CD8-positive, alpha-beta memory T cell (primary cell): Measurements from ENCODE around the gene VIPR2. TPM values are rescaled to one million over a fixed set of nuclear protein-coding genes. Genes with fewer than 3 reads are reported as not detected.
A peak's percentile ranks its signal among the peaks of the same experiment; 100 is the strongest.

Source experiments
- CTCF ChIA-PET: fragments of 350-600 bp; sonication (Branson Sonifier 250); formaldehyde crosslinking; loops from one replicate; lab custom pipeline; 2021; ENCODE audit warnings: antibody characterized with exemption; lab: Charles Lee
- POLR2A ChIA-PET: fragments of 350-600 bp; sonication (Branson Sonifier 250); formaldehyde crosslinking; loops from one replicate; lab custom pipeline; 2021; ENCODE audit warnings: antibody characterized with exemption; lab: Charles Lee
- DNase-seq, 5 donors: peaks; one replicate each; pipeline versions ENCODE4 v3.0.0 to v3.0.0-alpha.2; 2020 to 2022; ENCODE audit warnings: mixed read lengths in 1 of 5
- H3K27ac ChIP-seq: one replicate; pipeline ENCODE4 v1.7.0; 2013; ENCODE audit warnings: low read depth, mild to moderate bottlenecking, low read length, moderate library complexity
- H3K27me3 ChIP-seq: 2 replicates; pipeline ENCODE4 v1.7.0; 2013; ENCODE audit warnings: low read length, mild to moderate bottlenecking; ENCODE audit not compliant: insufficient read depth, poor library complexity, severe bottlenecking
- H3K36me3 ChIP-seq: 2 replicates; pipeline ENCODE4 v1.7.0; 2013; ENCODE audit warnings: mild to moderate bottlenecking, low read length, moderate library complexity; ENCODE audit not compliant: insufficient read depth
- H3K4me1 ChIP-seq: 2 replicates; pipeline ENCODE4 v1.7.0; 2013; ENCODE audit warnings: mild to moderate bottlenecking, low read length, moderate library complexity; ENCODE audit not compliant: insufficient read depth
- H3K4me3 ChIP-seq: 2 replicates; pipeline ENCODE4 v1.7.0; 2013; ENCODE audit warnings: mild to moderate bottlenecking, low read length
- H3K9me3 ChIP-seq: 2 replicates; pipeline ENCODE4 v1.7.0; 2013; ENCODE audit warnings: mild to moderate bottlenecking, low read length
- H3K27ac Mint-ChIP-seq, 8 donors: one replicate each; pipeline ENCODE4 v1.8.0; 2020 to 2021; ENCODE audit warnings: mixed read lengths in 8 of 8, mild to moderate bottlenecking in 6 of 8, inconsistent platforms in 3 of 8, moderate library complexity in 3 of 8
- H3K27me3 Mint-ChIP-seq, 2 donors: one replicate each; pipeline ENCODE4 v1.8.0; 2020 to 2021; ENCODE audit warnings: mixed read lengths in 2 of 2, mild to moderate bottlenecking in 1 of 2, moderate library complexity in 1 of 2
- H3K36me3 Mint-ChIP-seq, 3 donors: one replicate each; pipeline ENCODE4 v1.8.0; 2020 to 2021; ENCODE audit warnings: mixed read lengths in 3 of 3, inconsistent platforms in 1 of 3, mild to moderate bottlenecking in 1 of 3
- H3K4me1 Mint-ChIP-seq, 3 donors: one replicate each; pipeline ENCODE4 v1.8.0; 2020 to 2021; ENCODE audit warnings: mixed read lengths in 3 of 3, inconsistent platforms in 1 of 3, mild to moderate bottlenecking in 1 of 3
- H3K4me3 Mint-ChIP-seq, 7 donors: one replicate each; pipeline ENCODE4 v1.8.0; 2020 to 2021; ENCODE audit warnings: mixed read lengths in 7 of 7, mild to moderate bottlenecking in 6 of 7, moderate library complexity in 4 of 7, inconsistent platforms in 2 of 7
- H3K9me3 Mint-ChIP-seq, 5 donors: one replicate each; pipeline ENCODE4 v1.8.0; 2020 to 2022; ENCODE audit warnings: mixed read lengths in 5 of 5, mild to moderate bottlenecking in 3 of 5, moderate library complexity in 2 of 5, inconsistent platforms in 1 of 5
- polyA plus RNA-seq: library from polyadenylated mRNA; unstranded; fragments of 300-500 nt; fragmentation: Illumina TruSeq; gene quantifications from one replicate; pipeline ENCODE4 v1.2.3, GENCODE V29; 2021
- total RNA-seq, 2 experiments: library from RNA; stranded (reverse); gene quantifications; one replicate each; pipeline ENCODE4 v1.2.3, GENCODE V29; 2021

VIPR2 gene
- total and polyA plus RNA-seq, 3 experiments from 2014 or later = 0.15 to 0.61 (median 0.31) TPM

GRCh38 chr7:158997110-158997453, 147.6 kb downstream of the VIPR2 start:
- no peak overlapping the region for H3K4me3 Mint-ChIP-seq
- H3K9me3 ChIP-seq = no peaks in the 10 kb centered on the region
- no peaks in the 10 kb centered on the region for H3K27me3 ChIP-seq
- no peak for DNase-seq
- H3K36me3 Mint-ChIP-seq = peaks cover 0 to 11% (median 2%) of the 10 kb centered on the region in 3 donors
- POLR2A ChIA-PET = no interaction called here
- peak overlapping the region in 1 of 8 donors; percentile 83 for H3K27ac Mint-ChIP-seq
- no peak overlapping the region for H3K4me3 ChIP-seq
- H3K9me3 Mint-ChIP-seq = peaks cover 0 to 13% (median 9%) of the 10 kb centered on the region in 5 donors
- CTCF ChIA-PET = no interaction called here
- H3K4me1 Mint-ChIP-seq = peaks cover 6 to 9% (median 7%) of the 10 kb centered on the region in 3 donors
- H3K36me3 ChIP-seq = no peaks in the 10 kb centered on the region
- no peak overlapping the region for H3K27ac ChIP-seq
- H3K27me3 Mint-ChIP-seq = peaks cover 33 to 63% of the 10 kb centered on the region in 2 donors
- H3K4me1 ChIP-seq = peaks cover 4% of the 10 kb centered on the region

GRCh38 chr7:158996214-158997109, 148.2 kb downstream of the VIPR2 start:
- no peaks in the 10 kb centered on the region for H3K27me3 ChIP-seq
- no peaks in the 10 kb centered on the region for H3K9me3 ChIP-seq
- H3K27ac ChIP-seq = no peak overlapping the region
- DNase-seq = no peak
- peaks cover 6% of the 10 kb centered on the region for H3K4me1 ChIP-seq
- Mint-ChIP-seq H3K4me1 (peaks cover 7 to 10% (median 9%) of the 10 kb centered on the region in 3 donors), H3K27me3 (peaks cover 37 to 67% of the 10 kb centered on the region in 2 donors), H3K9me3 (peaks cover 0 to 13% (median 9%) of the 10 kb centered on the region in 5 donors), H3K36me3 (peaks cover 0 to 11% (median 2%) of the 10 kb centered on the region in 3 donors), H3K4me3 (no peak overlapping the region), H3K27ac (no peak overlapping the region)
- H3K36me3 ChIP-seq = no peaks in the 10 kb centered on the region
- no peak overlapping the region for H3K4me3 ChIP-seq
- CTCF ChIA-PET = no interaction called here
- POLR2A ChIA-PET = no interaction called here

GRCh38 chr7:158995514-158995913, 149.2 kb downstream of the VIPR2 start:
- CTCF ChIA-PET = no interaction called here

GRCh38 chr7:158994687-158995086, 150.0 kb downstream of the VIPR2 start:
- no peaks in the 10 kb centered on the region for H3K27me3 ChIP-seq
- no peaks in the 10 kb centered on the region for H3K9me3 ChIP-seq
- Mint-ChIP-seq H3K9me3 (peaks cover 0 to 13% (median 9%) of the 10 kb centered on the region in 5 donors), H3K36me3 (peaks cover 0 to 11% (median 0%) of the 10 kb centered on the region in 3 donors), H3K27ac (no peak overlapping the region), H3K27me3 (peaks cover 38 to 69% of the 10 kb centered on the region in 2 donors), H3K4me3 (no peak overlapping the region), H3K4me1 (peaks cover 7 to 11% (median 9%) of the 10 kb centered on the region in 3 donors)
- no peaks in the 10 kb centered on the region for H3K36me3 ChIP-seq
- ChIA-PET POLR2A (no interaction called here), CTCF (no interaction called here)
- H3K4me3 ChIP-seq = no peak overlapping the region
- no peak for DNase-seq
- H3K27ac ChIP-seq = no peak overlapping the region
- peaks cover 8% of the 10 kb centered on the region for H3K4me1 ChIP-seq

More at GRCh38 chr7:158995514-158995913, 149.2 kb downstream of the VIPR2 start:
- Mint-ChIP-seq H3K27ac (no peak overlapping the region), H3K4me3 (no peak overlapping the region), H3K27me3 (peaks cover 37 to 66% of the 10 kb centered on the region in 2 donors), H3K9me3 (peaks cover 0 to 13% (median 9%) of the 10 kb centered on the region in 5 donors), H3K4me1 (peaks cover 7 to 11% (median 9%) of the 10 kb centered on the region in 3 donors), H3K36me3 (peaks cover 0 to 11% (median 2%) of the 10 kb centered on the region in 3 donors)
- no peak overlapping the region for H3K4me3 ChIP-seq
- H3K27me3 ChIP-seq = no peaks in the 10 kb centered on the region
- peaks cover 8% of the 10 kb centered on the region for H3K4me1 ChIP-seq
- no peak for DNase-seq
- POLR2A ChIA-PET = no interaction called here
- H3K27ac ChIP-seq = no peak overlapping the region
- H3K36me3 ChIP-seq = no peaks in the 10 kb centered on the region
- H3K9me3 ChIP-seq = no peaks in the 10 kb centered on the region

- Mint-ChIP-seq H3K9me3 (peaks cover 0 to 13% (median 9%) of the 10 kb centered on the region in 5 donors), H3K27ac (no peak overlapping the region), H3K27me3 (peaks cover 35 to 62% of the 10 kb centered on the region in 2 donors), H3K4me3 (no peak overlapping the region), H3K4me1 (peaks cover 7 to 11% (median 7%) of the 10 kb centered on the region in 3 donors), H3K36me3 (peaks cover 0 to 11% (median 0%) of the 10 kb centered on the region in 3 donors)
- ChIA-PET CTCF (interaction anchor here (1.0 kb wide), 1 partner anchor 16 kb away, joined by 3 read pairs; no protein-coding TSS in a partner anchor), POLR2A (no interaction called here)
- H3K27me3 ChIP-seq = no peaks in the 10 kb centered on the region
- no peak overlapping the region for H3K4me3 ChIP-seq
- peaks cover 8% of the 10 kb centered on the region for H3K4me1 ChIP-seq
- DNase-seq = no peak
- no peak overlapping the region for H3K27ac ChIP-seq
- no peaks in the 10 kb centered on the region for H3K9me3 ChIP-seq
- no peaks in the 10 kb centered on the region for H3K36me3 ChIP-seq
These were observed 151.1 kb downstream of the VIPR2 start for GRCh38 chr7:158993591-158993990.

- ChIA-PET POLR2A (no interaction called here), CTCF (interaction anchor here (0.8 to 1.0 kb wide), 2 partner anchors 16 to 107 kb away, joined by 3 read pairs; no protein-coding TSS in a partner anchor)
- Histone ChIP-seq H3K4me3 (no peak overlapping the region), H3K27me3 (no peaks in the 10 kb centered on the region), H3K27ac (no peak overlapping the region), H3K36me3 (no peaks in the 10 kb centered on the region), H3K4me1 (peaks cover 8% of the 10 kb centered on the region), H3K9me3 (no peaks in the 10 kb centered on the region)
- Mint-ChIP-seq H3K4me1 (peaks cover 7 to 11% (median 7%) of the 10 kb centered on the region in 3 donors), H3K36me3 (peaks cover 0 to 11% (median 0%) of the 10 kb centered on the region in 3 donors), H3K27ac (peak overlapping the region in 1 of 8 donors; percentile 21), H3K27me3 (peaks cover 35 to 62% of the 10 kb centered on the region in 2 donors), H3K9me3 (peaks cover 0 to 13% (median 9%) of the 10 kb centered on the region in 5 donors), H3K4me3 (peak overlapping the region in 1 of 7 donors; percentile 8)
- DNase-seq = no peak
These were observed 151.9 kb downstream of the VIPR2 start for GRCh38 chr7:158992759-158993158.

GRCh38 chr7:158991824-158992621, 152.6 kb downstream of the VIPR2 start:
- peak in 1 of 5 donors; percentile 12 for DNase-seq

More at GRCh38 chr7:158991824-158992621, 152.6 kb downstream of the VIPR2 start:
- POLR2A ChIA-PET = no interaction called here
- peaks cover 7 to 11% (median 7%) of the 10 kb centered on the region in 3 donors for H3K4me1 Mint-ChIP-seq
- peaks cover 0 to 13% (median 9%) of the 10 kb centered on the region in 5 donors for H3K9me3 Mint-ChIP-seq
- peaks cover 0 to 11% (median 0%) of the 10 kb centered on the region in 3 donors for H3K36me3 Mint-ChIP-seq
- H3K27ac Mint-ChIP-seq = no peak overlapping the region
- Histone ChIP-seq H3K27me3 (no peaks in the 10 kb centered on the region), H3K4me1 (peaks cover 8% of the 10 kb centered on the region), H3K36me3 (no peaks in the 10 kb centered on the region), H3K4me3 (no peak overlapping the region), H3K9me3 (no peaks in the 10 kb centered on the region), H3K27ac (no peak overlapping the region)
- H3K27me3 Mint-ChIP-seq = peaks cover 33 to 58% of the 10 kb centered on the region in 2 donors
- CTCF ChIA-PET = interaction anchor here (0.8 to 0.9 kb wide), 2 partner anchors 15 to 107 kb away, joined by 3 read pairs; no protein-coding TSS in a partner anchor
- H3K4me3 Mint-ChIP-seq = peak overlapping the region in 1 of 7 donors; percentile 8
